NCI-H2196 treated with DMSO at 0.1 percent for 48 hours (cell line): ENCODE measurements around the gene PDIA5.
"Not testable (repeated sequence)": the region's sequence is repeated elsewhere in the genome, so short reads cannot be mapped to it uniquely, and the experiment has no call there.

Experiments
- DNase-seq: peaks from one replicate; lab custom pipeline; 2025; ENCODE audit not compliant: unreplicated experiment; lab: John Stamatoyannopoulos, UW

The PDIA5 gene

DNA sequence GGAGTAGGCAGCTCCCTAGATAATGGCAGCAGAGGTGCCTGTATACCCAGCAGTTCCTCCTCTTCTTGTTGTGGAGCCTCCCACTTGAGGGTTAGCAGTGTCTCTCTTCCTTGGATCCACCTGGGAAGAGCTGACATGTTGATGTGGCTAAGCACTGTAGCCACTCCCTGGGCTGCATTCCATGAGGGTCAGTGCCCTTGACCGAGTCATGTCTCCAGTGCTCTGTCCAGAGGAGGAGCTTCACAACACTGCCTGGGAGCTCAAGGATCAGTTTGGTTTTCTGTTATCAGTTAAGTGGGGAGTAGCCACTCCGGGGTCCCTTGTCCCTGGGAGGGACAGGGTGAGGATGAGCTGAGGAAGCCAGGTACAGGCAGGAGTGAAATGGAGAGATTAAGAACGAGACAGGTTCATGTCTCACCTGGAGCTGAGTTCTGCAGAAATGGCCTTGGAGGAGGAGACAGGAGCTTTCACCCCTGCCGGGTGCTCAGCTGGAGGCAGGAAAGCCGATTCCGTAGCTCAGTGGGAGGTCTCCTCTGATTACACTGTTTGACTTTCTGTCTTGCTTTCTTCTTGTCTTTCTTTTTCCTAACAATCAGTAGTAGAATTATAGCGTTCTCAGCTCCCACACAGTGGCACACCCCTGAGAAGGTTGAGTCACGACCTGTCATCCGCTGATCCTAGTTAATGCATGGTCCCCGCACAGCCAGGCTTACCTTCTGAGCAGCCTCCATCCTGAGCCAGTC is 77.0 kb downstream of the PDIA5 start:
- no peak for DNase-seq

DNA sequence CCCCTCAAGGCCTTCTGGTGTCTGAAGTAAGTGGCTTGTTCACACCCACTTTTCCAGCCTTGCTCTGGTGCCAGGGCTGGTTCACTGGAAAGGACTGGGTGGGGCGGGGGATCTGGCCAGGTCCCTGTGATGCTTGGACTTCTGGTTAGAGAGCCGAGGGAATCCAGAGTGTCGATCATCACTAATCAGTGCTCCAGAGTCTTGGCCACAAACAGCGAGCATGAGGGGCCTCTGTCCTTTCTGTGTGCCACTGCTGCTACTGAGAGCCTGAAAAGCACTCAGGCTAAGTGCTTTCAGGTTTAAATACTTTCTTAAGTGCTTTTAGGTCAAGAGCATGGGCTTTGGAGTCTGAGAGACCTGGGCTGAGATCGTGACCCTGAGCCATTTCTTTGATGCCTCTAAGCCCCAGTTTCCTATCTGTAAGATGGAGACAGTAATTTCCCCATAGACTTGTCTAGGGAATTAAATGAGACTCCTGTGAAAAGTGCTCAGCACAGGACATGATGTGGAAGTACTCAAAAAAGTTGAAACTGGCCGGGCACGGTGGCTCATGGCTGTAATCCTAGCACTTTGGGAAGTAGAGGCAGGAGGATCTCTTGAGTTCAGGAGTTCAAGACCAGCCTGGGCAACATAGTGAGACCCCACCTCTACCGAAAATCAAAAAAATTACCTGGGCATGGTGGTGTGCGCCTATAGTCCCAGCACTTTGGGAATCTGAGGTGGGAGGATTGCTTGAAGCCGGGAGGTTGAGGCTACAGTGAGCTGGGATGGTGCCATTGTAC is 81.1 kb downstream of the PDIA5 start:
- DNase-seq, result no peak

DNA sequence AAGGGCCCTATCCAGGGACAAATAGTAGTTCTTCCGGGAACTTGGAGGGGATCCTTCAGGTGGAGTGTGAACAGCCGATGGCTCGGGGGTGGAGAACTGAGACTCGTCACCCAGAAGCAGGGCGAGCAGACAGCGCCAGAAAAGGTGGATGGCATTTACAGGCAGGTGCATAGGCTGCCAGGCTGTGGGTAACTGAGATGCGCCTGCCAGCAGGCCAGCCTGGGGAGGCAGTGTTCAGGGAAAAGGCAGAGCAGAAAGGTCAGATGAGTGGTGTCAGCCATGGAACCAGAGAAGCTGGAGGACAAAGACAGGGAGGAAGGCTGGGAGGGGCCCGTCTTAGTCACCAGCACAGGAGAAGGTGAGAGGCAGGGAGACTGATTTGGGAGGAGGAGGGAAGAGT is 81.9 kb downstream of the PDIA5 start:
- DNase-seq, result peak; percentile 81

DNA sequence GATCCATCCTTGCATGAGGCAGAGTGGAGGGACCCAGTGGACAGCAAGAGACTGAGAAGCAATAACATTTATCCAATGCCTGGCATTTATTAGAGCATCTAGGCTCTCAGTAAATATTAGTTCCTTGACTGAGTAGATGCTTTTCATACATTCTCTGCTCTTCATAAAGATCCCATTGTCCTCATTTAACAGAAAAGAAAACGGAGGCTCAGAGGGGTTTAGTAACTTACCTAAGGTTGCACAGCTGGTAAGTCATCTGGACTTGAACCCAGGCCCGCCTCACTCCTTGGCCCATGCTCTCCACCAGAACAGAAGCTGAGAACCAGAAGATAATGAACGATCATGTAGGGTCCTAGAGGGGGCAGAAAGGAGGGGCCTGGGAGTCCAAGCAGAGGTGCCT is 82.7 kb downstream of the PDIA5 start:
- no peak for DNase-seq

DNA sequence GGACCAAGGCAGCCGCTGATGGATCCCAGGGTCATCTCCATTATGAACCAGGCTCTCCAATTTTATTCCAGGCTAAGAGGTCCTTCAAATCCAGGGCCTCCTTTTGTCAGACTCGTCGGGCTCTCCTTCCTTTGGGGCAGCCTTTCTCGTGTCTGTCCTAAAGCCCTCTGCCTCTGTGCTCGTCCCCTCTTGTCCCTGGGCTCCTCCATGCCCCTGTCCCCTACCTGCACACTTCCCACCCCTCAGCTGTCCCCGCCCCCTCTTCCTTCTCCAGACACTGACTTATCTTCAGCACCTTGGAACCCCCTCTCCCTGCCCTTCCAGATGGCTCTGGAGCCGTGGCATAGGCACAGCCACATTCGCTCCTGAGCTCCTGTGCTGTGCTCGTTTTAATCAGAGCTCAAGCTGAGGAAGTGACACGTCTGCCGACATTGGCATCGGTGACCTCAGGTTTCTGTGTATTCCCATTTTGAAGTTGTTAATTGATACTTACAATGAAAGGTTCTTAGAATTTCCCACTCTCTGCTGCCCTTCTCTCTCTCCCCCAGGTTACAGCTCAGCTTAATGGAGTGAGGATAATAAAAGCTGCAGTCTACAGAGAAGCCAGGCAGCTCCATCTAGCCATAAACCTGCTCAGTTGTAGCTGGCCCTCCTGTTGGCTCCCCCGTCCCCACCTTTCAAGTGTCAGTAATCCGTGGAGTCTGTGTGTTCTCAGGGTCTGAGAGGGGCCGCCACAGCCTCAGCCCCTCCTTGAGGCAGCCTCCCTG is 83.8 kb downstream of the PDIA5 start:
- DNase-seq, result no peak

DNA sequence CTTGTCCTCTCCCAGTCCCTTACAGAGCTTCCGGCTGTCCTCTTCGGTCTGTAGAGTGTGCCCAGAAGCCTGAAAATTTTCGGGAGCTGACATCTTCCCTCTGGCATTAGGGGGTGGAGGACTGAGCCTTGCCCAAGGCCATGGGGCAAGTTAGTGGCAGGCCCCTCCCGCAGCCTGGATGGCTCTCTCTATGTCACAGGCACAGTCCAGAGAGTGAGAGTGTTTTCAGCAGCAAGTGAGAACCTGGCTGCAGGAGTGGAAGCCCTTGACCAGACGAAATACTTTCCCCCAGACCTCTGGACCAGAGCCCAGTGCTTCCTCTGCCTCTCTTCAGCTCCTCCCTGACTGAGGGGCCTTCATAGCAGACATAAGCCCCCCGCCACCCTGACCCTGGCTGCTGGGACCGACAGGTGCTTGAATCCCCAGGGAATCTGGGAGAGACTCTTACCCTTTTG is 84.5 kb downstream of the PDIA5 start:
- no peak for DNase-seq

DNA sequence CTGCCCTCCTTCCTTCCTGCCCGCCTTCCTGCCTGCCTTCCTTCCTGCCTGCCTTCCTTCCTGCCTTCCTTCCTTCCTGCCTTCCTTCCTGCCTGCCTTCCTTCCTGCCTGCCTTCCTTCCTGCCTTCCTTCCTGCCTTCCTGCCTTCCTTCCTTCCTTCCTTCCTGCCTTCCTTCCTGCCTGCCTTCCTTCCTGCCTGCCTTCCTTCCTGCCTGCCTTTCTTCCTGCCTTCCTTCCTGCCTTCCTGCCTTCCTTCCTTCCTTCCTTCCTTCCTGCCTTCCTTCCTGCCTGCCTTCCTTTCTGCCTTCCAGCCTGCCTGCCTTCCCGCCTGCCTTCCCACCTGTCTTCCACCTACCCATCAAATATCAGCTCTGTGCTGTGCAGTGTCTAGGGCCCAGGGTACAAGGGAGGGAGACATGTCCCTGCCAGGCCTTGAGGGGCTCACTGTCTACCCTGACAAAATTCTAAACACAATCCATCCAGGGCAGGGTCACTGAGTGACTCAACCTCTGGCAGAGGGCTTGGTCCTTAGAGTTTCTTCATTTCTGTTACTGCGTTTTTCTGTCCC is 85.1 kb downstream of the PDIA5 start:
- not testable (repeated sequence) for DNase-seq

DNA sequence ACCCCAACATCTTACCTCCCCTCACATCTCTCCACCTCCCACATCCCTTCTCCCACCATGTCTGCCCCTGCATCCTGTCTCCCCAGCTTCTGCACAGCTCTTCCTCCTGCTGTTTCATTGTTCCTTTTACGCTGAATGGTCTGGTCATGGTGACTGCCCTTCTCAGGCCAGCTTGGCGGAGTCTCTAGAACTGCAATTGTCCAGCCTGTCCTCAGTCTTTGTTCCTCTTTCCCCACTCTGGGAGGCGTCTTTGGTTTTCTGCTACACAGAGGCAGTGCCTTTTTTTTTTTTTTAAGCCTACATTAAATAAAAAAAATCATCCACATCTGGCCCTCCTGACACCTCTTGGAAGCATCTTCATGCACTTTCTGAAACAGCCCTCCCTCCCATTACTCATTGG is 85.9 kb downstream of the PDIA5 start:
- no peak for DNase-seq

DNA sequence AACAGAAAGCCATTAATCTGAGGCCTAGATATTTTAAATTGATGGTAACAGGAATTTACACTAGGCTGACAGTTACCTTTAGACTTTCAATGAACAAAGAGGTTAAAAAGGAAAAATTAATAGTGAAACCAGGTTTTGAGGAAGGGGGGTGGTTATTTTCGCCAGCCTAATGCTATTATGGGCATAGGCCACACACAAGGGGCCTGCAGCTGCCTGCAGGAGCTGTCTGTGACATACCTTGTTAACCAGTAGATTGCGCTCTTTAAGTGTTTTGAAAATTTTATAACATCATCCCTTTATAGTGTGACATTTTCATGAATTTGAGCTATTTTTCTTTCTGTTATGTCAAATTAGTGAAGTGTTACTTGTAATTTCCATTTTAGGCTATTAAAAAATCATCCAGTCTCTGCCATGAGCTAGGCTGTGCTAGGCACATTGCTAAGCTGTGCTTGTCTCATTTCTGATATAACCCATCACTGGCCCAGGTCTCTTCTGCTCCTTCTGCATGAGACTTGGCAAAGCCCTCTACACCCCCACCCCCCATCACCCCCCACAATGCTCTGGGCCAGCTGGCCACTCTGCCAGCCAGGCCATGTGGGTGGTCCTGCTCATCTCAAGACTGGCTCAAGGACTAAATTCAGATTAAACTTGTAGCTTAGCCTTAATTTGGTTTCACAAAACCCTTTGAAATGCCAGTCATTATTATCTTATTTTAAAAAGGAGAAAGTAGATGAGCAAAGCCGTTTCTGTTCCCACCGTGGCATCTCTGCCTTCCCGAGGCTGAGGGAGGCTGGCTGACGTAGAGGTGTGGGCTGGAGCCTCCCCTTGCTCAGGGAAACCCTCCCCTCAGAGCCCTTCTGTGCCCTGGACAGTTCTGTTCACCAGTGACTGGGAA is 86.5 kb downstream of the PDIA5 start:
- no peak for DNase-seq

DNA sequence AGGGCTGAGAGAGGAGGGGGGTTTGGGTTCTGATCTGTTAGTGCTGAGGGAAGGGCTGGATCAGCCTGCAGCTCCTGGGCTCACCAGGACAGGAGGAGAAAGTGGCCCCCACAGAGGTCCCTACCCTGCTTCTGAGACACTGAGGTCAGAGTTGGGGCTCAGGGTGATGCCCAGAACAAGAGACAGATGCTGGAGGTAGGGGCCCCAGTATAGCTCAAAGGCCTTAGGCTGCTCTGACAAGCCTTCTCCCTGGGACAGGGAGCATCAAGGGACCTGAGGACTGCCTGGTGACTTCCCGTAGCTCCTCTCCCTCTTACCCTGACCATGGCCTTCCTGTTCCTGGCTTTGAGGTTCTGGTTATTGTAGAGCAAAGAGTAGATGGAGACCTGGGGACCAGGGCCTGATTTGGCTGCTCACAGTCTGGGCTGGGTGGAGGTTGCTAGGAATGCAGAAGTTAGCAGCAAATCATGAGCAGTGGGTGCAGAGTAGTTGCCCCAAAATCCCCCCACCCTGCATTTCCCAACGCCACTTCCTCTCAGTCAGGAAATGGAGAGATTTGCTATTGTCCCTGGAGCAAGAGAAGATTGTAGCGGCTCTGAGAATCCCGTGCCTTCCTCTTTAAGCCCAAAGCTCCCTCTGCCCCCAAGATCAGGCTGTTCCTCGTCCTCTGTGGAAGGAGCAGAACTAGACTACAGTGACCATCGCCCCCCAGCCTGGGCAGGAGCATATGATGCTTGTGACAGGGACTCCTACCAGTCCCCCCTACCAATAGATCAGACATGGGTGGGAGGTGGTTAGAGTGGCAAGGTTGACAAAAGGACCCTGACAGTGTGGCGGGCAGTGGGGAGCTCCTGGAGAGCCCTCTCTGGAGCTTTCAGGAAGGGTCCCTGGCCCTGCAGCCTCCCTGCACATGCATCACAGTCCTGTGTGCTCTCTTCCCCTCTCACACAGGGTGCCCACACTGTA is 87.5 kb downstream of the PDIA5 start:
- no peak for DNase-seq

DNA sequence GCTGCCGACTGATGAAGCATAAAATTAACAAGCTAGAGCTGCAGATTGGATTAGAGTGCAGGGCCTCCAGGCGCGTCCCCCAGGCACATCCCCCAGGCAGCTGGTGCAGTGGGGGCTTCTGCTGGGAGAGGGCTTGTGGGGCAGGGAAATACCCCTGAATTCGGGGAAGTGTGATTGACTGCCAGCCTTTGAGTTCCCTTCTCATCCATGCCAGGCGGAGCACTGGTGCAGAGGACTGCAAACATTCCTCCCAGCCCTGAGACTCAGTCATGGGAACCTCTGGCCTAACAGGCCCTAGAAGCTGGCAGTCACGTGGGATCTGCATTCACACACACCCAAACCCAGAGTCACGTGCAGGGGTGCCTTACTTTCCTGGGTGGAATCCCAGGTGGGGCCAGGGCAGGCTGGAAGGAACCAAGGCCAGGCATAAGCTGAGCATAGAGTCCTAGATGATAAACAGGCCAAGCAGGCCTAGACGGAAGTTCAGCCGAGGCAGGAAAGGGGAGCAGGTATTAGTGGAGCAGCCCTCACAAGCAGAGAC is 88.7 kb downstream of the PDIA5 start:
- DNase-seq, result no peak

DNA sequence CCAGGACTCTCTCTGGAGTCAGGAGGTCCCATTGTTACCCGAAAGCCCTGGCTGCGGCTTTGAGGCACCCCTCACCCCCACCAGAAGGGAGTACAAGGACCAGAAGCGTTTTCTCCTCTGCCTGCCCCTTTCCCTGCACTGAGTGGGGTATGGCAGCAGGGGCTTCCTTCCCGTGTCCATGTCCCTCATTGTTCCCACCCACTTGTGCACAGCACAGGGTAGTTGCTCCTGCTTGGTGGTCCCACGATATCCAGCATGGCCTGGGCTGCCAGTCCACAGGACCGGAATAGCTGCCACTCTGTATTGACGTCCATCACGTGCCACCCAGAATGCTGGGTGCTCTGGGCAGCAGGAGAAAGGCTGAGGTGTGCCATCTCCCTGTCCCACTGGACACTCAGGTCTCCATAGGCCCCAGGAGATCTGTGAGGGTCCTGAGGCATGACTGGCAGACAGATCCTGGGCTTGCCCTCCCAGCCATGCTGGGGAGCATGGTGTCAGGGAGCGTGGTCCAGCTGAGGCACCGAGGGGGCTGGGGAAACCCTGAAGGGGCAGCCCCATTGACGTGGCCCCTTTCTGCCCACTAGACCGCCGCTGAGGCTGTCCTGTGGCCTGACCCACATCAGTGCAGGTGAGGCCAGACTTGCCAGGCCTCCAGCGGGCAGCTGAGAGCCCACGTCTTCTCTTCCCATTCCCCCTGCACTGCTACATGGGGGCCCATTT is 89.6 kb downstream of the PDIA5 start:
- no peak for DNase-seq

DNA sequence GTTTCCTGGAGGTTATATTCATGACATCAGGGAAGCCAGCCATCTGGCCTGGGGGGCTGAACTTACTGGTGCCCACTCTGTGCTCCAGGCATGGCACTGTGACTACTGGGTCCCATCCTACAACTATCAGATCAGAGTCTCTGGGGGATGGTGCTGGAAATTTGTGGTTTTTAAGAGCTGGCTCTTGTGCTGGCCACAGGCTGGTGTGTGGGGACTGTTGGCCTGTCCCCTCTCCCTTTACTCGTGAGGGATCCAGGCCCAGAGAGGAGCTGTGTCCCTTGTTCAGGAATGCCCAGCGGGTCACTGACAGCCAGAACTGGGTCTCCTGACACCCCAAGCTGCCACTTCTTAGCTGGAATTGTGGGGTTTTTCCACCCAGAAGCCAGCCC is 90.4 kb downstream of the PDIA5 start:
- DNase-seq, result no peak

DNA sequence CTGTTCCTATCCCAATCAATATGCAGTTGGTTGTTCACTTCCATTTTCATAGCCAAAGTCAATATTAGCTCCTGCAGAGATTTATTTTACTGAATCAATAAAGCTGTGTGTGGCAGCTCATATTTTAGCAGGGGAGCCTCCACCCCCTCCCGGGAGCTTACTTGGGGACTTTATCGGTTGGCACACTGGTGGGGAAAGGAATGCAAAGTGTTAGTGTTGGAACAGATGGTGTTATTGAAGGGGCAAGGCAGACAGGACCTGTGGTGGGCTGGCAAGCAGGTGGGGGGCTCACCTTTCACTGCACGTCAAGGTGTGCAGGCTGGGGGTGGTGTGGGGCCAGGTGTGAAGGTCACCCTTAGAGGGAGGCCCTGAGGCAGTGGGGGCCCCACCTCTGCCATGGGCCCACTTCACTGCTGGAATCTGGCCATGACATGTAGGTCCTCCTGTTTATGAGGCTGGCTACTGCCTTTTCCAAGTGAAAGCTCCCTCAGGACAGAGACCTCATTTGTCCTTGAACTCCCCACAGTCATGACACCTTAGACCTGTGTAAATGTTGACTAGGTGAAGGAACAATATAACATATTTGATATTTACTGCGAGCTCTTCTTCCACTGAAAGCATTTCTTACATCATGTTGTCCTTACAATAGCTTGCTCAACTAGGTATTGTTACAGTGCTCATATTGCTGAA is 90.9 kb downstream of the PDIA5 start:
- DNase-seq, result peak; percentile 29

DNA sequence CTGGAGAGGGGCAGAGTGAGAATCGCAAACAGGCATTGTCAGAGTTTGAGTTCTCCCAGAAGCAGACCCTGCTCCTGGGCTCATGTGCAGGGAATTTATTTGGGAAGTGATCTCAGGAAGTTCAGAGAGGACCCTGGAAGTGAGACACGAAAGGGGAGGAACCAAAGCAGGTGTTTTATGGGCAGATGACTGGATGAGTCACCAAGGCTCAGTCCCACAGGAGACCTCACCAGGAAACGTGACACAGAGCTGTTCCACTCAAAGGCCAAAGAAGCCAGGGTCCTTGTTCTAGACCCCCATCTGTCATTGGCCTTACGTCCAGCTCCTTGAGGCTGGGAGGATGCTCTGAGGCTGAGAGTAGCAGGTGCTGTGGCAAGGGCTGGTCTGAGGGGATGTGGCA is 91.5 kb downstream of the PDIA5 start:
- DNase-seq, result peak; percentile 18

DNA sequence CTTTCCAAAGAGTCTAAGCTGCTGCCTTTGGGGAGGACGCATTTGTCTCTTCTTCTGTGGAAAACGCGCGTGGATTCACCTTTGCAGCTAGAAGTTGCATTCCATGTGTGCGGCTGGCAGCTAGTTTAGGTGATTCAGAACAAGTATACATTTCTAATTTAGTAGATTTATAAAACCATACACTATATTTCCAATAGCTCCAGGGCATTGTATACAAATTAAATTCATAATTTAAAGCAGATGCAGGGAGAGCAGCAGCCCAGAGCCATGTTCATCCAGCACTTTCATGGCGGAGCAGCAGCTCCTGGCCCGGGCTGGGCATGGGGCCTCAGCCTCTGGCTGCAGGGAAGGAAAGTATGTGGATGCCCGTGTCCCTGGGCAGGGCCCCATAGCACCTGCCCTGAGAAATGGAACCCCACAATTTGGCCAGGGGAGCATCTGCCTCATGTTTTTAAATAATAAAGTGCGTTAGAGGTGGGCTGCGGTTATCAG is 92.1 kb downstream of the PDIA5 start:
- no peak for DNase-seq

DNA sequence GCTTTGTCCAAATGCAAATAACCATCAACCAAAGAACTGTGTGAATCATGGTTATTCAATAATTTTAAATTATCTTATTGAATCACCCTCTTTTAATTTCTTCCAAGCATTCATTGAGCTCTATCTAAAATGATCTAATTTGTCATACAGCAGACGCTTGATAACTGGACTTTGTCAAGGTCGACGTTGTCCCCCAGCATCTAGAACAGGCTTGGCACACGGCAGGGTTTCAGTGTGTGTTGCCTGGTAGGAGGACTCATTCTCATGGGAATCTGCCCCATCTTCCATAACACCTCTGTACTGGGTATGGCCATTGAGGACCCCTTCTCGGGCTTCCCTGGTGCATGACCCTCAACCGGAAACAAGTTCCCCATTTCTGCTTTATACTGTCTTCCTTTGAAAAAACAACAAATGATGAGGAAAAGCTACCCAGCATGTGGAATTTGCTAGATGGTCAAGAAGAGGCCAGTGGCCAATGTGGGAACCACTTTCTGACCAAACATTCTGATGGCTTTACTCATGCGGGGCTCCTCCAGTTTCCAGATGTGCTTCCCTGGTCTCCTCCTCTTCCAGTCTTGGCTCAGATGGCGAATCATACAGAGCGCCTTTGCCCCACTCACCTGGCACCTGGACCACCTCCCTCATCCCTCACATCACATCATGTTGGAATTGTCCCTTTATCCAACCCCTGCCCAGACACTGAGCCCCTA is 93.3 kb downstream of the PDIA5 start:
- DNase-seq, result no peak
